Naive thymus-derived CD4-positive, alpha-beta T cell (primary cell): ENCODE data around the gene PI4KA. TPM values are rescaled to one million over a fixed set of nuclear protein-coding genes. Genes with fewer than 3 reads are reported as not detected.
"Not testable (repeated sequence)": the region's sequence is repeated elsewhere in the genome, so short reads cannot be mapped to it uniquely, and the experiment has no call there.

Experiments
- ATAC-seq: fragments of 150-1000 bp; cut with Tn5 transposase; 2 replicates; pipeline ENCODE4 v1.10.0; 2021; ENCODE audit warnings: mild to moderate bottlenecking, moderate library complexity
- CTCF ChIA-PET: fragments of 350-600 bp; sonication (Branson Sonifier 250); formaldehyde crosslinking; loops from one replicate; lab custom pipeline; 2021; ENCODE audit warnings: antibody characterized with exemption; lab: Charles Lee
- POLR2A ChIA-PET: fragments of 350-600 bp; sonication (Branson Sonifier 250); formaldehyde crosslinking; loops from one replicate; lab custom pipeline; 2021; ENCODE audit warnings: antibody characterized with exemption, inconsistent platforms; lab: Charles Lee
- DNase-seq, 9 donors: peaks; one replicate each; pipeline versions ENCODE4 v3.0.0 to v3.0.0-alpha.2; 2020 to 2022; ENCODE audit warnings: mixed read lengths in 1 of 9
- H3K27ac ChIP-seq: one replicate; pipeline ENCODE4 v1.7.0; 2013; ENCODE audit warnings: mild to moderate bottlenecking, low read depth, low read length, moderate library complexity
- H3K27me3 ChIP-seq, 2 donors: one replicate each; pipeline ENCODE4 v1.7.0; 2013; ENCODE audit warnings: low read length in 2 of 2, mild to moderate bottlenecking in 2 of 2, moderate library complexity in 2 of 2; ENCODE audit not compliant: control insufficient read depth in 2 of 2, insufficient read depth in 2 of 2
- H3K36me3 ChIP-seq, 3 experiments: 1 replicate in 2 of 3; 2 replicates in 1 of 3; pipeline ENCODE4 v1.7.0; 2013; ENCODE audit warnings: low read length in 3 of 3, mild to moderate bottlenecking in 3 of 3, moderate library complexity in 1 of 3; ENCODE audit not compliant: insufficient read depth in 3 of 3, control insufficient read depth in 2 of 3
- H3K4me1 ChIP-seq, 2 donors: one replicate each; pipeline ENCODE4 v1.7.0; 2013; ENCODE audit warnings: low read length in 2 of 2, mild to moderate bottlenecking in 2 of 2, moderate library complexity in 1 of 2; ENCODE audit not compliant: control insufficient read depth in 2 of 2, insufficient read depth in 2 of 2
- H3K4me3 ChIP-seq: 2 replicates; pipeline ENCODE4 v1.7.0; 2013; ENCODE audit warnings: mild to moderate bottlenecking, low read length
- H3K9me3 ChIP-seq, 3 experiments: 1 replicate in 2 of 3; 2 replicates in 1 of 3; pipeline ENCODE4 v1.7.0; 2013; ENCODE audit warnings: low read length in 3 of 3; ENCODE audit not compliant: control insufficient read depth in 2 of 3
- H3K27ac Mint-ChIP-seq, 9 donors: one replicate each; pipeline ENCODE4 v1.8.0; 2020 to 2022; ENCODE audit warnings: mixed read lengths in 9 of 9, mild to moderate bottlenecking in 8 of 9, moderate library complexity in 5 of 9, inconsistent platforms in 2 of 9
- H3K27me3 Mint-ChIP-seq, 5 donors: one replicate each; pipeline ENCODE4 v1.8.0; 2021 to 2022; ENCODE audit warnings: mixed read lengths in 5 of 5, mild to moderate bottlenecking in 1 of 5
- H3K36me3 Mint-ChIP-seq, 5 donors: one replicate each; pipeline ENCODE4 v1.8.0; 2020 to 2022; ENCODE audit warnings: mixed read lengths in 5 of 5, mild to moderate bottlenecking in 3 of 5, inconsistent platforms in 1 of 5
- H3K4me1 Mint-ChIP-seq, 7 donors: one replicate each; pipeline ENCODE4 v1.8.0; 2020 to 2022; ENCODE audit warnings: mixed read lengths in 7 of 7, mild to moderate bottlenecking in 3 of 7, inconsistent platforms in 1 of 7
- H3K4me3 Mint-ChIP-seq, 10 donors: one replicate each; pipeline ENCODE4 v1.8.0; 2020 to 2022; ENCODE audit warnings: mild to moderate bottlenecking in 10 of 10, mixed read lengths in 10 of 10, moderate library complexity in 6 of 10, inconsistent platforms in 2 of 10
- H3K9me3 Mint-ChIP-seq, 11 donors: one replicate each; pipeline ENCODE4 v1.8.0; 2020 to 2022; ENCODE audit warnings: mixed read lengths in 11 of 11, mild to moderate bottlenecking in 4 of 11, inconsistent platforms in 1 of 11, moderate library complexity in 1 of 11
- intact Hi-C, 2 donors: fragments of 100-400 bp; cut with micrococcal nuclease; formaldehyde crosslinking; loops; one replicate each; pipeline ENCODE4 v1.15.1; 2023
- polyA plus RNA-seq, 2 donors: library from polyadenylated mRNA; unstranded; fragments of 300-500 nt; fragmentation: Illumina TruSeq; gene quantifications; one replicate each; pipeline ENCODE4 v1.2.3, GENCODE V29; 2021
- total RNA-seq, 6 experiments: library from RNA in 5 of 6; stranded (reverse) in 5 of 6; gene quantifications; 1 replicate in 5 of 6; 2 replicates in 1 of 6; pipeline ENCODE4 v1.2.3 and lab custom pipeline; 2021 to 2026

Gene PI4KA
- total and polyA plus RNA-seq, 7 experiments from 2014 or later = 40.1 to 181 (median 156) TPM

DNA sequence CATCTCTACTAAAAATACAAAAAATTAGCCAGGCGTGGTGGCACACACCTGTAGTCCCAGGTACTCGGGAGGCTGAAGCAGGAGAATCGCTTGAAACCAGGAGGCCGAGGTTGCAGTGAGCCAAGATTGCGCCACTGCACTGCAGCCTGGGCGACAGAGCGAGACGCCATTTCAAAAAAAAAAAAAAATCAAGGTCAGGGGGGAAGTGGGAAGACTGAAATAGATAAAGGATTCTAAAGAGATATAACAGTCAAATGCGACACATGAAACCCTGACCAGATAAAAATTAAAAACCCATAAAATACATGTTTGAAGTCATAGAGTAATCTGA lies 89.2 kb downstream of the PI4KA start:
- H3K9me3 ChIP-seq, H3K27ac Mint-ChIP-seq, DNase-seq, H3K4me1 ChIP-seq, CTCF ChIA-PET, H3K27me3 ChIP-seq, H3K27me3 Mint-ChIP-seq, H3K9me3 Mint-ChIP-seq, H3K4me1 Mint-ChIP-seq, intact Hi-C loops, H3K4me3 ChIP-seq, POLR2A ChIA-PET, H3K27ac ChIP-seq, H3K4me3 Mint-ChIP-seq: not testable (repeated sequence)
- peaks cover 4 to 36% (median 14%) of the 10 kb centered on the region in 5 donors for H3K36me3 Mint-ChIP-seq
- H3K36me3 ChIP-seq = peaks cover 5 to 35% (median 13%) of the 10 kb centered on the region in 3 experiments
- ATAC-seq = peak; percentile 4

DNA sequence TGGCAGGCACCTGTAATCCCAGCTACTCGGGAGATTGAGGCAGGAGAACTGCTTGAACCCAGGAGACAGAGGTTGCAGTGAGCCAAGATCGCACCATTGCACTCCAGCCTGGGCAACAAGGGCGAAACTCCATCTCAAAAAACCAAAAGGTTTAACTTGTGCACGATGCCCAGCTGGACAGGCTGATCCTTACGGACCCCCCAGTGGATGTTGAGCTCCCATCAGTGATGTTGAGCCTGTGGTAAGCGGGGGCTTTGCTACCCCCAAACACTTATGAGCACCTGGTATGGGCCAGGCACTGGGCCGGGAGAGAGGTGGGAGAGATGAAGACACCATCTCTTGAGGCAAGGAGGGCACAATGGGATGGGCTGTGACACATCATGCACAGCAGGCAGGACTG lies 92.1 kb downstream of the PI4KA start:
- POLR2A ChIA-PET = no interaction called here
- CTCF ChIA-PET = interaction anchor here (0.6 kb wide), 1 partner anchor 242 kb away, joined by 4 read pairs; no protein-coding TSS in a partner anchor

GRCh38 chr22:20765938-20766337 lies 92.7 kb downstream of the PI4KA start:
- Mint-ChIP-seq H3K4me1 (peaks cover 0 to 9% (median 2%) of the 10 kb centered on the region in 7 donors), H3K27ac (peak overlapping the region in 2 of 9 donors; percentile 7 to 36), H3K9me3 (no peaks in the 10 kb centered on the region), H3K27me3 (no peaks in the 10 kb centered on the region), H3K36me3 (peaks cover 7 to 55% (median 16%) of the 10 kb centered on the region in 5 donors), H3K4me3 (no peak overlapping the region)
- peaks cover 15 to 60% (median 29%) of the 10 kb centered on the region in 3 experiments for H3K36me3 ChIP-seq
- H3K4me1 ChIP-seq = no peaks in the 10 kb centered on the region
- no peak for DNase-seq
- no peak overlapping the region for H3K27ac ChIP-seq
- H3K9me3 ChIP-seq = no peaks in the 10 kb centered on the region
- POLR2A ChIA-PET = no interaction called here
- no peak overlapping the region for H3K4me3 ChIP-seq
- intact Hi-C loops = no loop called here
- no peak for ATAC-seq
- CTCF ChIA-PET = interaction anchor here (0.6 kb wide), 1 partner anchor 242 kb away, joined by 4 read pairs; no protein-coding TSS in a partner anchor
- H3K27me3 ChIP-seq = no peaks in the 10 kb centered on the region

More for the DNA sequence above, 92.1 kb downstream of the PI4KA start:
- no peak overlapping the region for H3K4me3 ChIP-seq
- H3K36me3 ChIP-seq = peaks cover 14 to 54% (median 23%) of the 10 kb centered on the region in 3 experiments
- H3K4me1 ChIP-seq = no peaks in the 10 kb centered on the region
- H3K27ac Mint-ChIP-seq = no peak overlapping the region
- no peaks in the 10 kb centered on the region for H3K9me3 ChIP-seq
- intact Hi-C loops = no loop called here
- no peaks in the 10 kb centered on the region for H3K27me3 Mint-ChIP-seq
- ATAC-seq (no peak), DNase-seq (no peak)
- H3K36me3 Mint-ChIP-seq = peaks cover 7 to 50% (median 16%) of the 10 kb centered on the region in 5 donors
- no peak overlapping the region for H3K4me3 Mint-ChIP-seq
- peaks cover 0 to 9% (median 2%) of the 10 kb centered on the region in 7 donors for H3K4me1 Mint-ChIP-seq
- no peaks in the 10 kb centered on the region for H3K27me3 ChIP-seq
- no peaks in the 10 kb centered on the region for H3K9me3 Mint-ChIP-seq
- H3K27ac ChIP-seq = no peak overlapping the region

GRCh38 chr22:20764729-20765128 lies 93.9 kb downstream of the PI4KA start:
- DNase-seq (no peak), ATAC-seq (no peak)
- Histone ChIP-seq H3K9me3 (no peaks in the 10 kb centered on the region), H3K27ac (no peak overlapping the region), H3K4me1 (no peaks in the 10 kb centered on the region), H3K4me3 (no peak overlapping the region), H3K36me3 (peaks cover 26 to 66% (median 33%) of the 10 kb centered on the region in 3 experiments), H3K27me3 (no peaks in the 10 kb centered on the region)
- peaks cover 10 to 55% (median 16%) of the 10 kb centered on the region in 5 donors for H3K36me3 Mint-ChIP-seq
- H3K27ac Mint-ChIP-seq = peak overlapping the region in 1 of 9 donors; percentile 67
- POLR2A ChIA-PET = interaction anchor here (0.6 kb wide), 1 partner anchor 346 kb away, joined by 6 read pairs; no protein-coding TSS in a partner anchor
- H3K9me3 Mint-ChIP-seq = no peaks in the 10 kb centered on the region
- peaks cover 0 to 9% (median 2%) of the 10 kb centered on the region in 7 donors for H3K4me1 Mint-ChIP-seq
- CTCF ChIA-PET = no interaction called here
- H3K4me3 Mint-ChIP-seq = no peak overlapping the region
- H3K27me3 Mint-ChIP-seq = no peaks in the 10 kb centered on the region
- intact Hi-C loops = no loop called here

- Mint-ChIP-seq H3K27ac (peak overlapping the region in 1 of 9 donors; percentile 67), H3K4me3 (no peak overlapping the region), H3K27me3 (no peaks in the 10 kb centered on the region), H3K9me3 (no peaks in the 10 kb centered on the region), H3K36me3 (peaks cover 10 to 55% (median 16%) of the 10 kb centered on the region in 5 donors), H3K4me1 (peaks cover 0 to 9% (median 2%) of the 10 kb centered on the region in 7 donors)
- ATAC-seq (no peak), DNase-seq (no peak)
- Histone ChIP-seq H3K27me3 (no peaks in the 10 kb centered on the region), H3K27ac (no peak overlapping the region), H3K36me3 (peaks cover 27 to 66% (median 33%) of the 10 kb centered on the region in 3 experiments), H3K4me1 (no peaks in the 10 kb centered on the region), H3K4me3 (no peak overlapping the region), H3K9me3 (no peaks in the 10 kb centered on the region)
- intact Hi-C loops = no loop called here
- ChIA-PET POLR2A (interaction anchor here (0.6 kb wide), 1 partner anchor 346 kb away, joined by 6 read pairs; no protein-coding TSS in a partner anchor), CTCF (no interaction called here)
Measured at GRCh38 chr22:20764471-20764720, 94.2 kb downstream of the PI4KA start.

GRCh38 chr22:20763630-20764470 lies 94.8 kb downstream of the PI4KA start:
- no peaks in the 10 kb centered on the region for H3K4me1 ChIP-seq
- H3K36me3 ChIP-seq = peaks cover 27 to 67% (median 33%) of the 10 kb centered on the region in 3 experiments
- ATAC-seq (no peak), DNase-seq (no peak)
- H3K4me3 Mint-ChIP-seq = no peak overlapping the region
- no peaks in the 10 kb centered on the region for H3K9me3 Mint-ChIP-seq
- H3K27ac Mint-ChIP-seq = peak overlapping the region in 3 of 9 donors; percentile 17 to 67 (median 45)
- CTCF ChIA-PET = no interaction called here
- H3K27ac ChIP-seq = no peak overlapping the region
- H3K4me1 Mint-ChIP-seq = peaks cover 0 to 9% (median 2%) of the 10 kb centered on the region in 7 donors
- POLR2A ChIA-PET = interaction anchor here (0.6 kb wide), 1 partner anchor 346 kb away, joined by 6 read pairs; no protein-coding TSS in a partner anchor
- no peaks in the 10 kb centered on the region for H3K27me3 Mint-ChIP-seq
- H3K27me3 ChIP-seq = no peaks in the 10 kb centered on the region
- no peaks in the 10 kb centered on the region for H3K9me3 ChIP-seq
- H3K4me3 ChIP-seq = no peak overlapping the region
- peaks cover 10 to 51% (median 16%) of the 10 kb centered on the region in 5 donors for H3K36me3 Mint-ChIP-seq
- intact Hi-C loops = no loop called here
